Measurements from ENCODE around the gene SLC35B2. TPM values are rescaled to one million over a fixed set of nuclear protein-coding genes. Genes with fewer than 3 reads are reported as not detected.

The SLC35B2 gene
- total and polyA plus RNA-seq, 10 of the 15 experiments (the other 5 are each of a cell fraction or from before 2014, with no cell fraction given), result 11.3 to 45.4 (median 33.8) TPM

GRCh38 chr6:44257025-44257752, at the start of gene SLC35B2 (continued):
- TF ChIP-seq ELK1 (IDR thresholded peaks at IDR 0.05; ENCODE audit: low read depth, low read length) (0 out of 2 replicates have a peak, but pooled peaks have one; percentile 27), SIN3A (IDR thresholded peaks at IDR 0.05; ENCODE audit: low read depth, low read length) (peak; percentile 79), PML (IDR thresholded peaks at IDR 0.05; ENCODE audit: low read length) (no peak), ZNF207 (IDR thresholded peaks at IDR 0.05; ENCODE audit: borderline replicate concordance) (no peak), MEF2B (IDR thresholded peaks at IDR 0.05; ENCODE audit: partially characterized antibody, poor library complexity, severe bottlenecking) (peak; percentile 76), HDGF (IDR thresholded peaks at IDR 0.05) (peak; percentile 49; the same call in 1 of the 2 replicates), MAX (IDR thresholded peaks at IDR 0.05; ENCODE audit: low read depth, low read length) (peak; percentile 91), RELB (IDR thresholded peaks at IDR 0.05; ENCODE audit: low read depth) (no peak; the same call in 1 of the 2 replicates)

- SMC1A ChIA-PET (ENCODE audit: uncharacterized antibody, unreplicated experiment), result interaction anchor here (3.0 kb wide), 1 partner anchor 39 kb away, joined by 22 read pairs; no protein-coding TSS in a partner anchor
- Histone ChIP-seq H3K4me3 (no peak overlapping the region), H3K36me3 (ENCODE audit: control insufficient read depth in 2 of 2, insufficient read depth in 2 of 2, low read length in 1 of 2) (peaks cover 20 to 29% of the 10 kb centered on the region in 2 experiments), H4K20me1 (ENCODE audit: control insufficient read depth, insufficient read depth) (no peaks in the 10 kb centered on the region), H3K27ac (ENCODE audit: control insufficient read depth, insufficient read depth) (no peak overlapping the region), H3K79me2 (ENCODE audit: control insufficient read depth, insufficient read depth, low read length) (no peaks in the 10 kb centered on the region; the same call in 1 of the 2 replicates), H3K27me3 (replicated peaks in 1 of 2; ENCODE audit: control insufficient read depth in 2 of 2, insufficient read depth in 2 of 2, low read length in 1 of 2) (no peaks in the 10 kb centered on the region), H3K4me1 (ENCODE audit: control insufficient read depth, insufficient read depth, low read length) (no peaks in the 10 kb centered on the region; the same call in 1 of the 2 replicates), H3K9ac (ENCODE audit: control insufficient read depth, insufficient read depth, low read length) (no peak overlapping the region), H3K9me3 (replicated peaks; ENCODE audit: control insufficient read depth, insufficient read depth, low read length) (no peaks in the 10 kb centered on the region), H3K4me2 (ENCODE audit: control insufficient read depth, insufficient read depth) (no peak overlapping the region), H2AFZ (ENCODE audit: control insufficient read depth, low read depth, low read length) (no peak overlapping the region)
- DNase-seq (ENCODE audit: low read depth, low spot score), result no peak
- intact Hi-C loops (cut with micrococcal nuclease; ENCODE audit: unreplicated experiment), result no loop called here
- RAD21 ChIA-PET (ENCODE audit: unreplicated experiment), result interaction anchor here (2.8 kb wide), 1 partner anchor 39 kb away, joined by 22 read pairs; no protein-coding TSS in a partner anchor
- in situ Hi-C loops (cut with MboI), result no loop called here
- whole genome bisulfite sequencing (ENCODE audit: insufficient coverage, insufficient replicate concordance, low lambda C conversion rate, missing lambda C conversion rate), result 87% methylated on average over 8 of the region's 8 CpGs
- BruUV-seq (replicated peaks), result no TSS peak
- CTCF ChIA-PET, result interaction anchor here (1.1 to 7.4 kb wide), 4 partner anchors 32 to 135 kb away, joined by 3 to 87 read pairs (median 4); partner anchors contain the start of genes NFKBIE and TMEM151B
- POLR2A ChIA-PET, result no interaction called here
- ATAC-seq, result no peak
- FAIRE-seq, result no peak
- TF ChIP-seq ZBED1 (IDR thresholded peaks at IDR 0.05; ENCODE audit: borderline replicate concordance) (no peak), ESRRA (IDR thresholded peaks at IDR 0.05; ENCODE audit: low read length) (no peak), SIN3A (IDR thresholded peaks at IDR 0.05; ENCODE audit: low read depth, low read length) (no peak), SMARCA5 (IDR thresholded peaks at IDR 0.05) (no peak), SMAD1 (IDR thresholded peaks at IDR 0.05; ENCODE audit: low read depth, partially characterized antibody) (no peak), BCL11A (IDR thresholded peaks at IDR 0.05; ENCODE audit: low read depth, low read length) (no peak), REST (IDR thresholded peaks at IDR 0.05; ENCODE audit: low read depth, low read length) (no peak), SMC3 (IDR thresholded peaks at IDR 0.05; ENCODE audit: borderline replicate concordance, low read length) (no peak)
These were observed 49.4 kb upstream of the SLC35B2 start for GRCh38 chr6:44306710-44307109.

Measured in GM12878 (cell line).